ENCODE results near the gene CDC42BPG.

GRCh38 chr11:64801561-64802369 lies 42.7 kb downstream of the CDC42BPG start:
- TF ChIP-seq CTCF (IDR thresholded peaks at IDR 0.05; ENCODE audit: low read length) (no peak), EZH2 (IDR thresholded peaks at IDR 0.05; ENCODE audit: borderline replicate concordance, low read length) (no peak)
